ENCODE measurements around the gene STUM. TPM values are rescaled to one million over a fixed set of nuclear protein-coding genes. Genes with fewer than 3 reads are reported as not detected.

The STUM gene
- total and polyA plus RNA-seq, 2 of the 8 experiments (the other 6 are each of a cell fraction or from before 2014, with no cell fraction given) = 0.76 to 1.2 TPM

- TF ChIP-seq CTBP2 (IDR thresholded peaks at IDR 0.05; ENCODE audit: borderline replicate concordance, insufficient read depth, insufficient read length, low read length) (no peak), TAF1 (IDR thresholded peaks at IDR 0.05; ENCODE audit: low read depth, low read length) (0 out of 2 replicates have a peak, but pooled peaks have one; percentile 9), TEAD4 (IDR thresholded peaks at IDR 0.05; ENCODE audit: low read depth, low read length) (peak; percentile 96), MAX (IDR thresholded peaks at IDR 0.05) (no peak), ZNF274 (IDR thresholded peaks at IDR 0.05; ENCODE audit: borderline replicate concordance, extremely low read depth, low read length) (no peak), RAD21 (IDR thresholded peaks at IDR 0.05 in 1 of 2, conservative IDR thresholded peaks at IDR 0.05 in 1 of 2; ENCODE audit: low read depth in 2 of 2, low read length in 2 of 2) (no peak)
These were observed 56.2 kb downstream of the STUM start (continued) for GRCh38 chr1:226604560-226605317.

Measured in H1 (cell line).